Choroid plexus epithelial cell (primary cell): Measurements from ENCODE around the gene PDZRN3.

Experiments used
- DNase-seq: peaks from one replicate; pipeline ENCODE4 v3.0.0-alpha.2; 2010; ENCODE audit warnings: low read depth
- H3K4me3 ChIP-seq: 2 replicates; pipeline ENCODE4 v1.5.1; 2011; ENCODE audit warnings: low read depth, mild to moderate bottlenecking, control low read depth, low read length, moderate library complexity
- CTCF ChIP-seq: conservative IDR thresholded peaks from 2 replicates; pipeline ENCODE4 v1.5.1; 2011; ENCODE audit warnings: low read depth, mild to moderate bottlenecking, control low read depth, inconsistent platforms, low read length, moderate library complexity

The PDZRN3 gene

DNA sequence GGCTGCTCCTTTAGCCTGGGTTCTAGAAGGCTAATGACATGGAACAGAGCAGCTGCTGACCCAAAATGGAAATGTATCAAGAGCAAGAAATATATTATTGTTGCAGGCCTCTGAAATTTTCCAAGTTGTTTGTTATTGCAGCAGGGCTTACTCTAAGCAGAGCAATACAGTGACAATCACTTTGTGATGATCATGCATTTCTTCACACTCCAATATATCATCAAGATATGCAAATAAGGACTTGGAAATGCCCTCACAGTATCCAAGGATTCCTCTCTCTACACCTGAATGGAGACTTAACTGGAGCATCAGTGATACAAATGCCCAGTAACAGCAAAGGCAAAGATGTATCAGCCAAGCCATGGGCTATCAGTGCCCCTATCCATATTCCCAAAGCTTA is 89.6 kb downstream of the PDZRN3 start:
- no peak for TF ChIP-seq CTCF
- no peak overlapping the region for H3K4me3 ChIP-seq
- DNase-seq, result no peak

- no peak overlapping the region for H3K4me3 ChIP-seq
- DNase-seq, result peak; percentile 92
- no peak for TF ChIP-seq CTCF
These were observed 94.7 kb downstream of the PDZRN3 start for GRCh38 chr3:73530022-73530396.

GRCh38 chr3:73529308-73530021 is 95.3 kb downstream of the PDZRN3 start:
- no peak for TF ChIP-seq CTCF
- DNase-seq, result no peak
- no peak overlapping the region for H3K4me3 ChIP-seq

GRCh38 chr3:73525591-73525990 is 99.2 kb downstream of the PDZRN3 start:
- DNase-seq, result no peak
- H3K4me3 ChIP-seq, result no peak overlapping the region
- TF ChIP-seq CTCF, result no peak

GRCh38 chr3:73523661-73524060 is 101.1 kb downstream of the PDZRN3 start:
- no peak for DNase-seq
- TF ChIP-seq CTCF, result no peak
- H3K4me3 ChIP-seq, result no peak overlapping the region

- no peak for DNase-seq
- no peak for TF ChIP-seq CTCF
- no peak overlapping the region for H3K4me3 ChIP-seq
These were observed 102.9 kb downstream of the PDZRN3 start for GRCh38 chr3:73521734-73522336.

- no peak for DNase-seq
- no peak overlapping the region for H3K4me3 ChIP-seq
- TF ChIP-seq CTCF, result no peak
These were observed 103.7 kb downstream of the PDZRN3 start for GRCh38 chr3:73520931-73521461.
